ENCODE results near the gene THBS2.

- TF ChIP-seq CUX1 (IDR thresholded peaks at IDR 0.05; ENCODE audit: insufficient replicate concordance, low read depth, low read length) = no peak
- TF ChIP-seq MAX (IDR thresholded peaks at IDR 0.05; ENCODE audit: low read depth, low read length) = no peak
- TF ChIP-seq ZZZ3 (IDR thresholded peaks at IDR 0.05; ENCODE audit: control insufficient read depth, insufficient read length, low read depth) = no peak
These were observed 9.7 kb upstream of the THBS2 start for GRCh38 chr6:169263374-169263773.

All from GM12878 (cell line).